DOHH2 (cell line): Measurements from ENCODE around the gene HAO1.
"Not testable (repeated sequence)": the region's sequence is repeated elsewhere in the genome, so short reads cannot be mapped to it uniquely, and the experiment has no call there.

Source experiments
- EZH2phosphoT487 ChIP-seq: fragments of 200-600 bp; sonication (generic); IDR thresholded peaks from 2 replicates; pipeline ENCODE4 v1.6.1; 2017; ENCODE audit warnings: borderline replicate concordance, mild to moderate bottlenecking, antibody characterized with exemption, low read length, moderate library complexity, mixed read lengths
- TF ChIP-seq, protein P1 (sequence below): fragments of 200-600 bp; sonication (generic); IDR thresholded peaks from one replicate; pipeline ENCODE4 v1.5.1; 2014; ENCODE audit warnings: antibody characterized with exemption, mild to moderate bottlenecking, low read depth, low read length; ENCODE audit not compliant: poor library complexity, severe bottlenecking

DNA sequence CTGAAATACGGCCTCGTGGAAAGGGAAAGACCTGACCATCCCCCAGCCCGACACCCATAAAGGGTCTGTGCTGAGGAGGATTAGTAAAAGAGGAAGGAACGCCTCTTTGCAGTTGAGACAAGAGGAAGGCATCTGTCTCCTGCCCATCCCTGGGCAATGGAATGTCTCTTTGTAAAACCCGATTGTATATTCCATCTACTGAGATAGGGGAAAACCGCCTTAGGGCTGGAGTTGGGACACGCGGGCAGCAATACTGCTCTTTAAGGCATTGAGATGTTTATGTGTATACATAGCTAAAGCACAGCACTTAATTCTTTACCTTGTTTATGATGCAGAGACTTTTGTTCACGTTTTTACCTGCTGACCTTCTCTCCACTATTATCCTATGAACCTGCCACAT is 16.3 kb upstream of the HAO1 start:
- TF ChIP-seq, protein P1, sequence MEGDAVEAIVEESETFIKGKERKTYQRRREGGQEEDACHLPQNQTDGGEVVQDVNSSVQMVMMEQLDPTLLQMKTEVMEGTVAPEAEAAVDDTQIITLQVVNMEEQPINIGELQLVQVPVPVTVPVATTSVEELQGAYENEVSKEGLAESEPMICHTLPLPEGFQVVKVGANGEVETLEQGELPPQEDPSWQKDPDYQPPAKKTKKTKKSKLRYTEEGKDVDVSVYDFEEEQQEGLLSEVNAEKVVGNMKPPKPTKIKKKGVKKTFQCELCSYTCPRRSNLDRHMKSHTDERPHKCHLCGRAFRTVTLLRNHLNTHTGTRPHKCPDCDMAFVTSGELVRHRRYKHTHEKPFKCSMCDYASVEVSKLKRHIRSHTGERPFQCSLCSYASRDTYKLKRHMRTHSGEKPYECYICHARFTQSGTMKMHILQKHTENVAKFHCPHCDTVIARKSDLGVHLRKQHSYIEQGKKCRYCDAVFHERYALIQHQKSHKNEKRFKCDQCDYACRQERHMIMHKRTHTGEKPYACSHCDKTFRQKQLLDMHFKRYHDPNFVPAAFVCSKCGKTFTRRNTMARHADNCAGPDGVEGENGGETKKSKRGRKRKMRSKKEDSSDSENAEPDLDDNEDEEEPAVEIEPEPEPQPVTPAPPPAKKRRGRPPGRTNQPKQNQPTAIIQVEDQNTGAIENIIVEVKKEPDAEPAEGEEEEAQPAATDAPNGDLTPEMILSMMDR = not testable (repeated sequence)
- not testable (repeated sequence) for TF ChIP-seq EZH2phosphoT487
